ENCODE data around the gene CTIF.
"Not testable (repeated sequence)": the region's sequence is repeated elsewhere in the genome, so short reads cannot be mapped to it uniquely, and the experiment has no call there.

Gene CTIF

GRCh38 chr18:48870926-48871325, 332.1 kb downstream of the CTIF start:
- not testable (repeated sequence) for DNase-seq (ENCODE audit: low spot score)

GRCh38 chr18:48871391-48872166, 332.7 kb downstream of the CTIF start:
- DNase-seq (ENCODE audit: low spot score) = no peak

GRCh38 chr18:48872234-48873145, 333.7 kb downstream of the CTIF start:
- DNase-seq (ENCODE audit: low spot score) = no peak

- DNase-seq (ENCODE audit: low spot score) = no peak
Observed at GRCh38 chr18:48874233-48874632, 335.4 kb downstream of the CTIF start.

GRCh38 chr18:48874701-48875162, 335.9 kb downstream of the CTIF start:
- DNase-seq (ENCODE audit: low spot score) = no peak

- no peak for DNase-seq (ENCODE audit: low spot score)
Observed at GRCh38 chr18:48875314-48875941, 336.6 kb downstream of the CTIF start.

GRCh38 chr18:48875942-48876511, 337.2 kb downstream of the CTIF start:
- no peak for DNase-seq (ENCODE audit: low spot score)

GRCh38 chr18:48876590-48876989, 337.8 kb downstream of the CTIF start:
- DNase-seq (ENCODE audit: low spot score) = no peak

GRCh38 chr18:48877941-48878340, 339.1 kb downstream of the CTIF start:
- DNase-seq (ENCODE audit: low spot score) = no peak

GRCh38 chr18:48878471-48878870, 339.6 kb downstream of the CTIF start:
- DNase-seq (ENCODE audit: low spot score) = no peak

GRCh38 chr18:48879008-48879431, 340.2 kb downstream of the CTIF start:
- DNase-seq (ENCODE audit: low spot score) = no peak

- no peak for DNase-seq (ENCODE audit: low spot score)
Observed at GRCh38 chr18:48880931-48881330, 342.1 kb downstream of the CTIF start.

GRCh38 chr18:48882379-48882778, 343.5 kb downstream of the CTIF start:
- no peak for DNase-seq (ENCODE audit: low spot score)

- no peak for DNase-seq (ENCODE audit: low spot score)
Observed at GRCh38 chr18:48884306-48884705, 345.5 kb downstream of the CTIF start.

GRCh38 chr18:48884771-48885170, 345.9 kb downstream of the CTIF start:
- DNase-seq (ENCODE audit: low spot score) = no peak

GRCh38 chr18:48885266-48885923, 346.6 kb downstream of the CTIF start:
- no peak for DNase-seq (ENCODE audit: low spot score)

- no peak for DNase-seq (ENCODE audit: low spot score)
Observed at GRCh38 chr18:48885924-48886400, 347.1 kb downstream of the CTIF start.

GRCh38 chr18:48886520-48887293, 347.9 kb downstream of the CTIF start:
- no peak for DNase-seq (ENCODE audit: low spot score)

- DNase-seq (ENCODE audit: low spot score) = no peak
Observed at GRCh38 chr18:48887294-48887904, 348.6 kb downstream of the CTIF start.

Measured in Ammon's horn (tissue), 1 donor.